T-cell (primary cell): ENCODE results near the gene ARL17B. TPM values are rescaled to one million over a fixed set of nuclear protein-coding genes. Genes with fewer than 3 reads are reported as not detected.
"Not testable (repeated sequence)": the region's sequence is repeated elsewhere in the genome, so short reads cannot be mapped to it uniquely, and the experiment has no call there.

Source experiments
- ATAC-seq, 4 experiments: fragments of 200-7000 bp in 3 of 4; fragments of 150-1000 bp in 1 of 4; cut with Tn5 transposase; replicated peaks in 1 of 4; 1 replicate in 3 of 4; 2 replicates in 1 of 4; pipeline ENCODE4 v1.10.0; 2021; ENCODE audit warnings: moderate library complexity in 3 of 4, mild to moderate bottlenecking in 2 of 4, moderate number of reproducible peaks in 1 of 4
- CTCF ChIA-PET, 2 donors: fragments of 300-600 bp; sonication (Branson Sonifier 250); formaldehyde crosslinking; loops; one replicate each; lab custom pipeline; 2022; ENCODE audit warnings: antibody characterized with exemption in 2 of 2; lab: Charles Lee
- POLR2A ChIA-PET, 2 donors: fragments of 300-600 bp; sonication (Branson Sonifier 250); formaldehyde crosslinking; loops; one replicate each; lab custom pipeline; 2022; ENCODE audit warnings: antibody characterized with exemption in 2 of 2; lab: Charles Lee
- DNase-seq, 35 experiments: peaks; one replicate each; pipeline versions ENCODE4 v3.0.0 to v3.0.0-alpha.2; 2013 to 2023
- H3K27ac ChIP-seq: one replicate; pipeline ENCODE4 v1.5.1; 2013; ENCODE audit warnings: low read length
- H3K27me3 ChIP-seq, 2 experiments: replicated peaks in 1 of 2; 1 replicate in 1 of 2; 2 replicates in 1 of 2; pipeline versions ENCODE4 v1.6.1 to v1.7.0; 2013; ENCODE audit warnings: low read length in 1 of 2, mixed read lengths in 1 of 2; ENCODE audit not compliant: control insufficient read depth in 2 of 2, insufficient read depth in 2 of 2; ENCODE audit errors: extremely low read depth in 1 of 2
- H3K36me3 ChIP-seq, 2 donors: 1 replicate in 1 of 2; 2 replicates in 1 of 2; pipeline versions ENCODE4 v1.6.1 to v1.7.0; 2013; ENCODE audit warnings: low read length in 1 of 2; ENCODE audit not compliant: control insufficient read depth in 2 of 2, insufficient read depth in 1 of 2; ENCODE audit errors: extremely low read depth in 1 of 2
- H3K4me1 ChIP-seq, 2 experiments: 1 replicate in 1 of 2; 2 replicates in 1 of 2; pipeline versions ENCODE4 v1.6.1 to v1.7.0; 2013; ENCODE audit warnings: low read length in 2 of 2, mixed read lengths in 1 of 2; ENCODE audit not compliant: insufficient read depth in 2 of 2, control insufficient read depth in 1 of 2; ENCODE audit errors: extremely low read depth in 1 of 2
- H3K4me3 ChIP-seq, 2 donors: 1 replicate in 1 of 2; 2 replicates in 1 of 2; pipeline versions ENCODE4 v1.5.1 to v1.7.0; 2013; ENCODE audit warnings: mild to moderate bottlenecking in 2 of 2, low read length in 1 of 2, moderate library complexity in 1 of 2; ENCODE audit not compliant: control insufficient read depth in 1 of 2; ENCODE audit errors: extremely low read depth in 1 of 2
- H3K9me3 ChIP-seq: 2 replicates; pipeline ENCODE4 v1.7.0; 2013
- H3K27ac Mint-ChIP-seq, 2 donors: one replicate each; pipeline ENCODE4 v1.8.0; 2020 to 2021; ENCODE audit warnings: mild to moderate bottlenecking in 2 of 2, mixed read lengths in 2 of 2
- H3K27me3 Mint-ChIP-seq, 2 donors: one replicate each; pipeline ENCODE4 v1.8.0; 2021 to 2022; ENCODE audit warnings: mixed read lengths in 2 of 2
- H3K36me3 Mint-ChIP-seq: one replicate; pipeline ENCODE4 v1.8.0; 2021; ENCODE audit warnings: mixed read lengths
- H3K4me1 Mint-ChIP-seq, 3 donors: one replicate each; pipeline ENCODE4 v1.8.0; 2020 to 2022; ENCODE audit warnings: mixed read lengths in 3 of 3, mild to moderate bottlenecking in 1 of 3
- H3K4me3 Mint-ChIP-seq, 3 donors: one replicate each; pipeline ENCODE4 v1.8.0; 2020 to 2022; ENCODE audit warnings: mild to moderate bottlenecking in 3 of 3, mixed read lengths in 3 of 3, moderate library complexity in 3 of 3
- H3K9me3 Mint-ChIP-seq, 3 donors: one replicate each; pipeline ENCODE4 v1.8.0; 2020 to 2022; ENCODE audit warnings: mixed read lengths in 3 of 3
- WGBS: methylation state at CpG from one replicate; pipeline ENCODE4 v1.1.5; 2013; ENCODE audit warnings: missing lambda C conversion rate; ENCODE audit not compliant: insufficient coverage; 5-methylcytosine and 5-hydroxymethylcytosine counted together
- total RNA-seq, 35 experiments: library from RNA in 6 of 35; stranded (reverse) in 6 of 35; fragments of 120-200 nt in 1 of 35; gene quantifications; one replicate each; pipeline versions ENCODE4 v1.2.1 to v1.2.4 and lab custom pipeline; 2013 to 2026

Gene ARL17B
- total RNA-seq, 5 donors from 2014 or later (not counting 1 experiment from before 2014, with no cell fraction given), result 16.6 to 49.2 (median 30.4) TPM

GRCh38 chr17:46224864-46225263 lies 136.7 kb downstream of the ARL17B start:
- DNase-seq (peak in 1 of 35 experiments; percentile 0), ATAC-seq (peak; percentile 54 to 61 (median 60))
- H3K4me1 ChIP-seq, H3K36me3 ChIP-seq, CTCF ChIA-PET, H3K9me3 ChIP-seq, H3K36me3 Mint-ChIP-seq, H3K27ac Mint-ChIP-seq, POLR2A ChIA-PET, H3K27ac ChIP-seq, H3K9me3 Mint-ChIP-seq, H3K27me3 ChIP-seq, H3K27me3 Mint-ChIP-seq: not testable (repeated sequence)
- Mint-ChIP-seq H3K4me3 (peak overlapping the region; percentile 84 to 93 (median 90)), H3K4me1 (peaks cover 3 to 19% (median 11%) of the 10 kb centered on the region in 3 donors)
- H3K4me3 ChIP-seq, result peak overlapping the region in 1 of 2 donors; percentile 52
- WGBS, result 0% methylated on average over 20 of the region's 54 CpGs

Other genes starting within 250 kb of the ARL17B start
- gene KANSL1, start 168.3 kb downstream of the ARL17B start, total RNA-seq, result 100 to 1,000 TPM; 113 to 301 (median 160) TPM
- gene LRRC37A, start 66.6 kb downstream of the ARL17B start, total RNA-seq, result 10 to 100 TPM in 1 of 5 donors, 1 to 10 TPM in 4; 1.9 to 26.9 (median 4.5) TPM
- gene LRRC37A2, start 150.7 kb upstream of the ARL17B start, total RNA-seq, result 10 to 100 TPM; 10.5 to 59.6 (median 30.6) TPM
- gene ARL17A, start 217.9 kb upstream of the ARL17B start, total RNA-seq, result 10 to 100 TPM; 15.9 to 63.3 (median 39.6) TPM
- 10 to 100 TPM; 33.1 to 54.8 (median 43.2) TPM for gene NSF, start 228.9 kb upstream of the ARL17B start, total RNA-seq